Memory B cell (primary cell): Measurements from ENCODE around the gene DNASE1L2.

ENCODE experiments used
- ATAC-seq: fragments of 150-1000 bp; cut with Tn5 transposase; 2 replicates; pipeline ENCODE4 v1.10.0; 2021; ENCODE audit warnings: low read depth, mild to moderate bottlenecking, moderate library complexity
- DNase-seq, 2 donors: peaks; one replicate each; pipeline ENCODE4 v3.0.0; 2022; ENCODE audit warnings: low spot score in 2 of 2
- H3K27ac Mint-ChIP-seq: one replicate; pipeline ENCODE4 v1.8.0; 2022; ENCODE audit warnings: mild to moderate bottlenecking, moderate library complexity, mixed read lengths
- H3K27me3 Mint-ChIP-seq: one replicate; pipeline ENCODE4 v1.8.0; 2022; ENCODE audit warnings: mixed read lengths
- H3K36me3 Mint-ChIP-seq: one replicate; pipeline ENCODE4 v1.8.0; 2022; ENCODE audit warnings: mild to moderate bottlenecking, mixed read lengths
- H3K4me1 Mint-ChIP-seq: one replicate; pipeline ENCODE4 v1.8.0; 2022; ENCODE audit warnings: mixed read lengths
- H3K4me3 Mint-ChIP-seq: one replicate; pipeline ENCODE4 v1.8.0; 2022; ENCODE audit warnings: mild to moderate bottlenecking, moderate library complexity, mixed read lengths
- H3K9me3 Mint-ChIP-seq: one replicate; pipeline ENCODE4 v1.8.0; 2022; ENCODE audit warnings: mixed read lengths

The DNASE1L2 gene

GRCh38 chr16:2226245-2226793, 9.9 kb upstream of the DNASE1L2 start:
- Mint-ChIP-seq H3K9me3 (no peaks in the 10 kb centered on the region), H3K4me3 (peak overlapping the region; percentile 2), H3K4me1 (peaks cover 7% of the 10 kb centered on the region), H3K36me3 (peaks cover 12% of the 10 kb centered on the region), H3K27ac (no peak overlapping the region), H3K27me3 (no peaks in the 10 kb centered on the region)
- ATAC-seq (no peak), DNase-seq (no peak)

GRCh38 chr16:2226918-2227317, 9.3 kb upstream of the DNASE1L2 start:
- no peak overlapping the region for H3K27ac Mint-ChIP-seq
- H3K27me3 Mint-ChIP-seq: no peaks in the 10 kb centered on the region
- no peaks in the 10 kb centered on the region for H3K9me3 Mint-ChIP-seq
- no peak overlapping the region for H3K4me3 Mint-ChIP-seq
- peaks cover 7% of the 10 kb centered on the region for H3K4me1 Mint-ChIP-seq
- DNase-seq: no peak
- ATAC-seq: no peak
- H3K36me3 Mint-ChIP-seq: peaks cover 12% of the 10 kb centered on the region

- Mint-ChIP-seq H3K27me3 (no peaks in the 10 kb centered on the region), H3K27ac (no peak overlapping the region), H3K9me3 (no peaks in the 10 kb centered on the region), H3K4me1 (peaks cover 7% of the 10 kb centered on the region), H3K36me3 (peaks cover 12% of the 10 kb centered on the region), H3K4me3 (no peak overlapping the region)
- DNase-seq (no peak), ATAC-seq (no peak)
Observed at GRCh38 chr16:2228161-2228824, 8.0 kb upstream of the DNASE1L2 start.

DNA sequence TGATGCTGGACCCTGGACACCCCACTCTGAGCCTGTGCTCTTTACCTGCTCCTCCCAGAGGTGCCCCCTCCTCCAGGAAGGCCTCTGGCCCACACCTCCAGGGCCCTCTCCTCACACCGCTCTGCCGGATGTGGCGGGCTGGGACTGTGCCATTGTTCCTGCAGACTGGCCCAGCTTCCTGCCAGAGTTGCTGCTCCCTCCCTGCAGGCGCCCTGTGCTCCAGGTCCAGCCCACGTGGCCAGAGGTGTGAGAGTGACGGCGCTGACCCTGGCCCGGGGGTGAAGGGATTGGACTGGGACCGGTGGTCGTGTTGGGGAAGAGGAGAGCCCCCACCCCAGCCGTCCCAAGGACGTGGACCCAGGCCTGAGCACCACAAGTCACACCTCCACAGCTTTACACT, 7.2 kb upstream of the DNASE1L2 start:
- Mint-ChIP-seq H3K4me3 (no peak overlapping the region), H3K27ac (no peak overlapping the region), H3K36me3 (peaks cover 15% of the 10 kb centered on the region), H3K4me1 (peaks cover 7% of the 10 kb centered on the region), H3K9me3 (no peaks in the 10 kb centered on the region), H3K27me3 (no peaks in the 10 kb centered on the region)
- no peak for DNase-seq
- ATAC-seq: no peak

- no peak overlapping the region for H3K4me3 Mint-ChIP-seq
- no peaks in the 10 kb centered on the region for H3K27me3 Mint-ChIP-seq
- DNase-seq (no peak), ATAC-seq (no peak)
- H3K27ac Mint-ChIP-seq: no peak overlapping the region
- H3K4me1 Mint-ChIP-seq: peaks cover 7% of the 10 kb centered on the region
- no peaks in the 10 kb centered on the region for H3K9me3 Mint-ChIP-seq
- peaks cover 19% of the 10 kb centered on the region for H3K36me3 Mint-ChIP-seq
Observed at GRCh38 chr16:2229632-2230250, 6.5 kb upstream of the DNASE1L2 start.

DNA sequence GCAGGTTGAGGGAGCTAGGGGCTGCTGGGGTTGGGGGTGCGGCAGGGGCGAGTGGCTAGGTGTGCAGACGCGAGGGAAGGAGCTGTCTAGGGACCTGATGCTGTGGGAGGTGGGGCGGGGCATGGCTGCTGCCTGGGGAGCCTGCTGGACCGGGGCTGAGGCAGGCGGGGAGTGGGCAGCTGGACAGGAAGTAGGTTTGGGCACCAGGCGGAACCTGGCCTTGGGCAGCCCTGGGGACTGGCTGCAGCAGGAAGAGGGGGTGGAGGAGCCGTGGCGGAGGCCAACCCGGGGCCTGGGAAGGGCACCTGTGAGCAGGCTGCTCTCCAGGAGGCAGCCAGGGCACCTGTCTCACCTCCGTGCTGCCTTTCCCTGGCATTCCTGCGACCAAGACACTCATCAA, 5.9 kb upstream of the DNASE1L2 start:
- no peak overlapping the region for H3K27ac Mint-ChIP-seq
- H3K4me1 Mint-ChIP-seq: peaks cover 7% of the 10 kb centered on the region
- no peaks in the 10 kb centered on the region for H3K27me3 Mint-ChIP-seq
- peaks cover 23% of the 10 kb centered on the region for H3K36me3 Mint-ChIP-seq
- DNase-seq (no peak), ATAC-seq (no peak)
- H3K9me3 Mint-ChIP-seq: no peaks in the 10 kb centered on the region
- no peak overlapping the region for H3K4me3 Mint-ChIP-seq

GRCh38 chr16:2231016-2231931, 5.0 kb upstream of the DNASE1L2 start:
- Mint-ChIP-seq H3K27me3 (no peaks in the 10 kb centered on the region), H3K4me1 (peaks cover 3% of the 10 kb centered on the region), H3K36me3 (peaks cover 24% of the 10 kb centered on the region), H3K9me3 (no peaks in the 10 kb centered on the region), H3K27ac (no peak overlapping the region), H3K4me3 (no peak overlapping the region)
- no peak for ATAC-seq
- DNase-seq: no peak

DNA sequence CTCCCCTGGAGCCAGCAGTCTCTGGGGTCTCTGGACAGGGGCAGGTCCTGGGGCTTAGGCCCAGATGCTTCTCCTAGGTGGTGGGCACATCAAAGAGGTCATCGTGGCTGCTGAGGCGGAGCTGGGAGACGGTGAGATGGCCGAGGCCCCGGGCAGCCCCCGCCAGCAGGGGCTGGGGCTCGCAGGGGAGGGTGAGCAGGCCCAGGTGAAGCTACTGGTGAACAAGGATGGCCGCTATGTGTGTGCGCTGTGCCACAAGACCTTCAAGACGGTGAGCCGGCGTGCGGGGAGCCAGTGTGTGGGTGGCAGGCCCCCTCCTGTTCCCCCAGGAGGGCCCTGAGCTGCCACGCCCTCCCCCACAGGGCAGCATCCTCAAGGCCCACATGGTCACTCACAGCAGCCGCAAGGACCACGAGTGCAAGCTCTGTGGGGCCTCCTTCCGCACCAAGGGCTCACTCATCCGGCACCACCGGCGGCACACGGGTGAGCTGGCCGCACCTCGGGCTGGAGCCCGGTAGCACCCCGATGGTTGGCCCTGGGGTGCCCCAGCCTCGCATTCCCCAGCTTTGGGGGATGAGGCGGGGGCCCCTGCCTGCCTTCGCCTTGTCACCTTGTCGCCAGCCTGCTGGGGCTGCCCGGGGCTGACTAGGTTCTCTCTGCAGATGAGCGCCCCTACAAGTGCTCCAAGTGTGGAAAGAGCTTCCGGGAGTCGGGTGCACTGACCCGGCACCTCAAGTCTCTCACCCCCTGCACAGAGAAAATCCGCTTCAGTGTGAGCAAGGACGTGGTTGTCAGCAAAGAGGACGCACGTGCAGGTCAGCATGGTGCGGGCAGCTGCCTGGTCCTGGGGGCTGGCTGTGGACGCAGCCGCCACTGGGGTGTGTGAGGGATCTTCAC, 3.9 kb upstream of the DNASE1L2 start:
- H3K9me3 Mint-ChIP-seq: no peaks in the 10 kb centered on the region
- no peak for ATAC-seq
- H3K27me3 Mint-ChIP-seq: no peaks in the 10 kb centered on the region
- no peak overlapping the region for H3K27ac Mint-ChIP-seq
- no peak overlapping the region for H3K4me3 Mint-ChIP-seq
- H3K36me3 Mint-ChIP-seq: peaks cover 22% of the 10 kb centered on the region
- DNase-seq: no peak
- H3K4me1 Mint-ChIP-seq: no peaks in the 10 kb centered on the region

DNA sequence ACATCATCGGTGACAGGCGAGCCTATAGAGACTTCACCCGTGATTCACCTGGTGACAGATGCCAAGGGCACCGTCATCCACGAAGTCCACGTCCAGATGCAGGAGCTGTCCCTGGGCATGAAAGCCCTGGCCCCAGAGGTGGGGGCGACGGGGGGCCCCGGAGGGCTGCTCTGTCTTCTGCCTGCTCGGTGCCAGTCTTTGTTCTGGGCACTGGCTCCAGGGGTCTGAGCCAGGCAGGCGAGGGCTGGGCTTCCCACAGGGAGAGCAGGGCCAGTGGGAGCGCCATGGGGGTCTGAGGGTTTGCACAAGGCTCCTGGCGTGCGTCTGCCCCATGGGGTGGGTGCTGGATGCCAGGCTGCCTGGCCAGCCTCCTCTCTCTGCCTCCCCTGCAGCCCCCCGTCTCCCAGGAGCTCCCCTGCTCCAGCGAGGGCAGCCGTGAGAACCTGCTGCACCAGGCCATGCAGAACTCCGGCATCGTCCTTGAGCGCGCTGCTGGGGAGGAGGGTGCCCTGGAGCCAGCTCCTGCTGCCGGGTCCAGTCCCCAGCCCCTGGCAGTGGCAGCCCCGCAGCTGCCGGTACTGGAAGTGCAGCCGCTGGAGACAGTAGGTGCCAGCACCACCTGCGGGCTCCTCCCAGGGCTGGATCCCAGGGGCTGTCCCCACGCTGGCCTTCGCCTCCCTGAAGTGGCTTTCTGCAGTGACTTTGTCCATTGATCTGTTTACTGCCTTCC, 3.0 kb upstream of the DNASE1L2 start:
- Mint-ChIP-seq H3K9me3 (no peaks in the 10 kb centered on the region), H3K4me3 (no peak overlapping the region), H3K36me3 (peaks cover 22% of the 10 kb centered on the region), H3K27ac (no peak overlapping the region), H3K4me1 (no peaks in the 10 kb centered on the region), H3K27me3 (no peaks in the 10 kb centered on the region)
- ATAC-seq: no peak
- DNase-seq: no peak

DNA sequence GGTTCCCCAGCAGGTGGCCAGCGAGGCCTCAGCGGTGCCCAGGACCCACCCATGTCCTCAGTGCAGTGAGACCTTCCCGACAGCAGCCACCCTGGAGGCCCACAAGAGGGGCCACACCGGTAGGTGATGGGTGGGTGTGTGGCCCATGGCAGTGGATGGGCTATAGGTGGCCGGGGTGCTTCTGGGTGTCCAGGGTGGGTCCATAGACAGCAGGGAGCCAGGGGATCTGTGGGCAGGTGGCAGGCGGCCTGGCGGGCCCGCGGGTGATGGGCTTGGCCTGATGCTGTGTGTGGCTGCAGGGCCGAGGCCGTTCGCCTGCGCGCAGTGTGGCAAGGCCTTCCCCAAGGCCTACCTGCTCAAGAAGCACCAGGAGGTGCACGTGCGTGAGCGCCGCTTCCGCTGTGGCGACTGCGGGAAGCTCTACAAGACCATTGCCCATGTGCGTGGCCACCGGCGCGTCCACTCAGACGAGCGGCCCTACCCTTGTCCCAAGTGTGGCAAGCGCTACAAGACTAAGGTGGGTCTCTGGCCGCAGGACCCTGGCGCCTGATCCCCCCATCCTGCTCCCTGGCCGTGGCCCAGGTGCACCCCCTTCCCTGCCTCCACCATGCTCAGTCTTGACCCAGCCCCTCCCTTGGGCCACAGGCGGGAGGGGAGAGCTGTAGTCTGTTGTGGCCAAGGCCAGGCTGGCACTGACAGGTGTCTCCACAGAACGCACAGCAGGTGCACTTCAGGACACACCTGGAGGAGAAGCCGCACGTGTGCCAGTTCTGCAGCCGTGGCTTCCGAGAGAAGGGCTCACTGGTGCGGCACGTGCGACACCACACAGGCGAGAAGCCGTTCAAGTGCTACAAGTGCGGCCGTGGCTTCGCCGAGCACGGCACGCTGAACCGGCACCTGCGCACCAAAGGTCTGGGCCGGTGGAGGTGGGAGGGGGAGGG, 2.1 kb upstream of the DNASE1L2 start:
- H3K27me3 Mint-ChIP-seq: no peaks in the 10 kb centered on the region
- DNase-seq: no peak
- H3K9me3 Mint-ChIP-seq: no peaks in the 10 kb centered on the region
- no peaks in the 10 kb centered on the region for H3K4me1 Mint-ChIP-seq
- ATAC-seq: peak; percentile 38
- H3K36me3 Mint-ChIP-seq: peaks cover 21% of the 10 kb centered on the region
- H3K27ac Mint-ChIP-seq: no peak overlapping the region
- no peak overlapping the region for H3K4me3 Mint-ChIP-seq

DNA sequence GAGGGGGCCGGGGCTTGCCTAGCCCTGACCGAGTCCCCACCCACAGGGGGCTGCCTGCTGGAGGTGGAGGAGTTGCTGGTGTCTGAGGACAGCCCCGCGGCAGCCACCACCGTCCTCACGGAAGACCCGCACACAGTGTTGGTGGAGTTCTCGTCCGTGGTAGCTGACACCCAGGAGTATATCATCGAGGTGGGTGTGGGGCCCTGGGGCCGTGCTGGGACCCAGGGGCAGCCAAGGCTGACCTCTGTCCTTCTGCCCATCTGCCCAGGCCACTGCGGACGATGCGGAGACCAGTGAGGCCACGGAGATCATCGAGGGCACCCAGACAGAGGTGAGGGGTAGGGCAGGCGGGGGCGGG, 1.5 kb upstream of the DNASE1L2 start:
- no peak overlapping the region for H3K27ac Mint-ChIP-seq
- H3K36me3 Mint-ChIP-seq: peaks cover 20% of the 10 kb centered on the region
- ATAC-seq (no peak), DNase-seq (no peak)
- H3K27me3 Mint-ChIP-seq: no peaks in the 10 kb centered on the region
- H3K4me3 Mint-ChIP-seq: no peak overlapping the region
- no peaks in the 10 kb centered on the region for H3K9me3 Mint-ChIP-seq
- no peaks in the 10 kb centered on the region for H3K4me1 Mint-ChIP-seq

GRCh38 chr16:2235234-2235651, 1.0 kb upstream of the DNASE1L2 start:
- ATAC-seq (no peak), DNase-seq (no peak)
- H3K27ac Mint-ChIP-seq: no peak overlapping the region
- no peaks in the 10 kb centered on the region for H3K4me1 Mint-ChIP-seq
- no peaks in the 10 kb centered on the region for H3K27me3 Mint-ChIP-seq
- peaks cover 16% of the 10 kb centered on the region for H3K36me3 Mint-ChIP-seq
- H3K4me3 Mint-ChIP-seq: no peak overlapping the region
- no peaks in the 10 kb centered on the region for H3K9me3 Mint-ChIP-seq
